Activated T-cell treated with anti-CD3 and anti-CD28 coated beads, Interleukin-2, amount 50 U/mL, for 4 hours (primary cell): ENCODE data around the gene PEAR1. TPM values are rescaled to one million over a fixed set of nuclear protein-coding genes. Genes with fewer than 3 reads are reported as not detected.

ENCODE experiments used
- ATAC-seq, 2 donors: fragments of 200-7000 bp; cut with Tn5 transposase; one replicate each; pipeline ENCODE4 v1.10.0; 2021
- DNase-seq: peaks from one replicate; pipeline ENCODE4 v3.0.0-alpha.2; 2020
- H3K27me3 Mint-ChIP-seq: one replicate; pipeline ENCODE4 v1.8.0; 2021; ENCODE audit warnings: low read depth, mixed read lengths
- H3K36me3 Mint-ChIP-seq: one replicate; pipeline ENCODE4 v1.8.0; 2022; ENCODE audit warnings: mixed read lengths; ENCODE audit not compliant: insufficient read depth
- H3K4me1 Mint-ChIP-seq: one replicate; pipeline ENCODE4 v1.8.0; 2021; ENCODE audit warnings: low read depth, mixed read lengths
- H3K4me3 Mint-ChIP-seq: one replicate; pipeline ENCODE4 v1.8.0; 2021; ENCODE audit warnings: mild to moderate bottlenecking, moderate library complexity, mixed read lengths
- H3K9me3 Mint-ChIP-seq: one replicate; pipeline ENCODE4 v1.8.0; 2021; ENCODE audit warnings: mixed read lengths
- total RNA-seq, 3 donors: library from RNA; stranded (reverse); gene quantifications; one replicate each; pipeline ENCODE4 v1.2.1, GENCODE V29; 2021

The PEAR1 gene
- total RNA-seq, 3 donors from 2014 or later = 0.05 TPM; not detected in 2

DNA sequence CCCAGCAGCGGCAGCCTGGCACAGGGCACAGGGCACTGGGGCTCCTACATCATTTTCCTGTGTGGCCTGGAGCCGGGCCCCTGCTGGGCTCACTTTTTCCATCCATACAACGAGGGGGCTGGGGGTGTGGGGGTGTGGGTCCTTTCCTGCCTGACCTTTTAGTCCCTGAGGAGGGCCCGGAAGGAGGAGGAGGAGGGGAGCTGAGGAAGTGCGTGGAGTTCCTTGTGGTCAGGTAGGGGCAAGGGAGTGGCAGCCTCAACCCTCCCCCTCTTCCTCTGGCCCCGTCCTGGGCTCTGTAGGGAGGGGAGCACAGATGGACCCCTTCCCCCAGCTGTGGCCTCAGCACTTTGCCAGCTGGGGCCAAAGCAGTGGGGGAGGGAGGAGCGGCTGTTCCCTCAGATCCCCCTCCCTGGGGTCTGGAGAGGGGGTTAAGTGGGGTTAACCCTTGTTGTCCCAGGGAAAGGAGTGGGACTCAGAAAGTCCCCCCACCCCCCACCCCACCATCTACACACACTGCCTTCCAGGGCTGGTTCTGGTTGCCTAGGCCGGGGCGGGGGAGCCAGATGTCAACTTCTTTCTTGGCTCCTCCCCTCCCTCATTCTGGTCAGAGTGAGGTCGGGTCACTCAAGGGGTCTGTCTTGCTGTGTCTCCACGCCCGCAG is 27.1 kb upstream of the PEAR1 start:
- no peaks in the 10 kb centered on the region for H3K9me3 Mint-ChIP-seq
- peaks cover 19% of the 10 kb centered on the region for H3K4me1 Mint-ChIP-seq
- no peak overlapping the region for H3K4me3 Mint-ChIP-seq
- H3K36me3 Mint-ChIP-seq = no peaks in the 10 kb centered on the region
- ATAC-seq = no peak
- H3K27me3 Mint-ChIP-seq = peaks cover 47% of the 10 kb centered on the region
- no peak for DNase-seq

GRCh38 chr1:156868341-156868740 is 25.2 kb upstream of the PEAR1 start:
- no peak overlapping the region for H3K4me3 Mint-ChIP-seq
- H3K9me3 Mint-ChIP-seq = no peaks in the 10 kb centered on the region
- no peak for ATAC-seq
- no peak for DNase-seq
- peaks cover 12% of the 10 kb centered on the region for H3K4me1 Mint-ChIP-seq
- H3K27me3 Mint-ChIP-seq = peaks cover 27% of the 10 kb centered on the region
- H3K36me3 Mint-ChIP-seq = no peaks in the 10 kb centered on the region

- ATAC-seq = no peak
- no peak for DNase-seq
- no peak overlapping the region for H3K4me3 Mint-ChIP-seq
- H3K9me3 Mint-ChIP-seq = no peaks in the 10 kb centered on the region
- H3K4me1 Mint-ChIP-seq = peaks cover 10% of the 10 kb centered on the region
- peaks cover 19% of the 10 kb centered on the region for H3K27me3 Mint-ChIP-seq
- H3K36me3 Mint-ChIP-seq = no peaks in the 10 kb centered on the region
These were observed 24.1 kb upstream of the PEAR1 start for GRCh38 chr1:156869455-156869854.

- DNase-seq (no peak), ATAC-seq (no peak)
- no peaks in the 10 kb centered on the region for H3K9me3 Mint-ChIP-seq
- no peak overlapping the region for H3K4me3 Mint-ChIP-seq
- H3K27me3 Mint-ChIP-seq = peaks cover 16% of the 10 kb centered on the region
- no peaks in the 10 kb centered on the region for H3K36me3 Mint-ChIP-seq
- H3K4me1 Mint-ChIP-seq = no peaks in the 10 kb centered on the region
These were observed 19.9 kb upstream of the PEAR1 start for GRCh38 chr1:156873659-156874058.

GRCh38 chr1:156874142-156874541 is 19.4 kb upstream of the PEAR1 start:
- ATAC-seq = no peak

GRCh38 chr1:156874572-156875340 is 18.8 kb upstream of the PEAR1 start:
- no peak overlapping the region for H3K4me3 Mint-ChIP-seq
- DNase-seq (no peak), ATAC-seq (no peak)
- no peaks in the 10 kb centered on the region for H3K9me3 Mint-ChIP-seq
- H3K36me3 Mint-ChIP-seq = no peaks in the 10 kb centered on the region
- peaks cover 16% of the 10 kb centered on the region for H3K27me3 Mint-ChIP-seq
- no peaks in the 10 kb centered on the region for H3K4me1 Mint-ChIP-seq

More at GRCh38 chr1:156874142-156874541, 19.4 kb upstream of the PEAR1 start:
- no peak overlapping the region for H3K4me3 Mint-ChIP-seq
- no peaks in the 10 kb centered on the region for H3K9me3 Mint-ChIP-seq
- no peak for DNase-seq
- peaks cover 16% of the 10 kb centered on the region for H3K27me3 Mint-ChIP-seq
- no peaks in the 10 kb centered on the region for H3K4me1 Mint-ChIP-seq
- H3K36me3 Mint-ChIP-seq = no peaks in the 10 kb centered on the region

- Mint-ChIP-seq H3K4me3 (no peak overlapping the region), H3K9me3 (no peaks in the 10 kb centered on the region), H3K27me3 (peaks cover 20% of the 10 kb centered on the region), H3K4me1 (no peaks in the 10 kb centered on the region), H3K36me3 (no peaks in the 10 kb centered on the region)
- no peak for DNase-seq
- ATAC-seq = no peak
These were observed 18.2 kb upstream of the PEAR1 start for GRCh38 chr1:156875341-156875615.

GRCh38 chr1:156876281-156876680 is 17.2 kb upstream of the PEAR1 start:
- Mint-ChIP-seq H3K27me3 (peaks cover 20% of the 10 kb centered on the region), H3K4me3 (no peak overlapping the region), H3K4me1 (no peaks in the 10 kb centered on the region), H3K9me3 (no peaks in the 10 kb centered on the region), H3K36me3 (no peaks in the 10 kb centered on the region)
- no peak for DNase-seq
- no peak for ATAC-seq

DNA sequence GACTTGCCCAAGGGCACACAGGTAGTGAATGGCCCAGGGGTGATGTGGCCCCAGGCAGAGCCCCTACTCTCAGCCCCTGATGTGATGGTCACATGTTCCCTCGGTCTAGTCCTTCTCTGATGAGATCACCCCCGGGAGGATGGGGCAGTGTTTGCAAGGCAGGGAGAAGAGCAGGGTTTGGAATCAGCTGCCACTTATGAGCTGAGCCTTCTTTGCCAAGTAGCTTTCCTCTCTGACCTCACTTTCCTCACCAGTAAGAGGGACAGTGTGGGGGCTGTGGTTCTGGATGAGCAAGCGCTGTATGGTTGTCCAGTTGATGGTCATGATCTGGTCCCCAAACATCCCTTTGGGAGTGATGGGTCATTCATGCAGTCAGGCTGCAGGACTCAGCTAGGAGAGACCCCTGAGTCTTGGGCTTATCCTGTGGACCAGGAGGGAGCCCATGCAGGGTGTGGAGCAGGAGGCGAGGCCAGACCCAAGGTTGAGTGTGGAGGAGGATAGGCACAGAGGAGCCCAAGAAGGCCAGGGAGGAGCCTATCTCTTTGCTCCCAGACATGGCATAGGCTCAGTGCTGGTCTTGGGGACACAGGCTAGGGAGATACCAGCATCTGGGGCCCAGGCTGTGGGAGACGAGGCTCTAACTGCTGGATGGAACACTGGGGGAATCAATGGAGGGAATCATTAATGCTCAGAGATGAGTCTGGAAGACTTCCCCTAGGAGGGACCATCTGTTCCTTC is 15.9 kb upstream of the PEAR1 start:
- H3K27me3 Mint-ChIP-seq = peaks cover 25% of the 10 kb centered on the region
- no peaks in the 10 kb centered on the region for H3K9me3 Mint-ChIP-seq
- ATAC-seq (no peak), DNase-seq (no peak)
- no peaks in the 10 kb centered on the region for H3K4me1 Mint-ChIP-seq
- no peak overlapping the region for H3K4me3 Mint-ChIP-seq
- no peaks in the 10 kb centered on the region for H3K36me3 Mint-ChIP-seq

- Mint-ChIP-seq H3K36me3 (no peaks in the 10 kb centered on the region), H3K9me3 (no peaks in the 10 kb centered on the region)
These were observed 13.6 kb upstream of the PEAR1 start for GRCh38 chr1:156879876-156880275.

GRCh38 chr1:156880473-156880872 is 13.0 kb upstream of the PEAR1 start:
- no peak for DNase-seq
- peaks cover 26% of the 10 kb centered on the region for H3K27me3 Mint-ChIP-seq
- no peak for ATAC-seq
- no peaks in the 10 kb centered on the region for H3K4me1 Mint-ChIP-seq
- no peaks in the 10 kb centered on the region for H3K9me3 Mint-ChIP-seq
- H3K4me3 Mint-ChIP-seq = no peak overlapping the region
- H3K36me3 Mint-ChIP-seq = no peaks in the 10 kb centered on the region

More at GRCh38 chr1:156879876-156880275, 13.6 kb upstream of the PEAR1 start:
- peaks cover 28% of the 10 kb centered on the region for H3K27me3 Mint-ChIP-seq
- H3K4me3 Mint-ChIP-seq = no peak overlapping the region
- ATAC-seq = no peak
- H3K4me1 Mint-ChIP-seq = no peaks in the 10 kb centered on the region
- no peak for DNase-seq

GRCh38 chr1:156881101-156881500 is 12.4 kb upstream of the PEAR1 start:
- Mint-ChIP-seq H3K27me3 (peaks cover 28% of the 10 kb centered on the region), H3K4me3 (no peak overlapping the region)
- no peak for ATAC-seq

DNA sequence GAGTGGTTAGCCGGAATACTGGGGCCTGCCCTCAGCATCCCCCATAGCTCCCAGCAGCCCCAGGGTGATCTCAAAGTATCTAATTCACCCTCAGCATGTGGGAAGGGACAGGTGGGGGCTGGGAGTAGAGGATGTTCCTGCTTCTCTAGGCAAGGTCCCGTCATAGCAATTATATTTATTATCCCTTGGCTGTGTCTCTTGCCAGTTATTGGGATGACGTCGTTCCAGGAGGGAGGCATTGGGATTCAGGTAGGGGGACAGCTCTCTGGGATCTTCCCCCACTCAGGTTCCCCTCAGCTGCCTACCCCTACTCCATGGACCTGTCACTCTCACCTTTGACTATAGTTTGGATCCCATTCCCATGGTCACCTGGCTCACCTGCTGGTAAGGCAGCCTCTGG is 11.9 kb upstream of the PEAR1 start:
- no peak for DNase-seq
- H3K4me1 Mint-ChIP-seq = no peaks in the 10 kb centered on the region
- no peaks in the 10 kb centered on the region for H3K36me3 Mint-ChIP-seq
- H3K9me3 Mint-ChIP-seq = no peaks in the 10 kb centered on the region
- no peak overlapping the region for H3K4me3 Mint-ChIP-seq
- no peak for ATAC-seq
- H3K27me3 Mint-ChIP-seq = peaks cover 29% of the 10 kb centered on the region

More at GRCh38 chr1:156881101-156881500, 12.4 kb upstream of the PEAR1 start:
- Mint-ChIP-seq H3K9me3 (no peaks in the 10 kb centered on the region), H3K36me3 (no peaks in the 10 kb centered on the region), H3K4me1 (no peaks in the 10 kb centered on the region)
- no peak for DNase-seq

- H3K36me3 Mint-ChIP-seq = no peaks in the 10 kb centered on the region
- ATAC-seq (no peak), DNase-seq (no peak)
- no peaks in the 10 kb centered on the region for H3K4me1 Mint-ChIP-seq
- peaks cover 29% of the 10 kb centered on the region for H3K27me3 Mint-ChIP-seq
- no peak overlapping the region for H3K4me3 Mint-ChIP-seq
- no peaks in the 10 kb centered on the region for H3K9me3 Mint-ChIP-seq
These were observed 11.0 kb upstream of the PEAR1 start for GRCh38 chr1:156882543-156882942.

GRCh38 chr1:156883919-156884318 is 9.6 kb upstream of the PEAR1 start:
- no peak for DNase-seq
- no peak for ATAC-seq
- Mint-ChIP-seq H3K4me3 (no peak overlapping the region), H3K4me1 (no peaks in the 10 kb centered on the region), H3K36me3 (no peaks in the 10 kb centered on the region), H3K27me3 (peaks cover 32% of the 10 kb centered on the region), H3K9me3 (no peaks in the 10 kb centered on the region)
